Fibroblast of the conjunctiva (primary cell): Measurements from ENCODE around the gene HEBP1.
"Not testable (repeated sequence)": the region's sequence is repeated elsewhere in the genome, so short reads cannot be mapped to it uniquely, and the experiment has no call there.

ENCODE experiments used
- DNase-seq: peaks from one replicate; pipeline ENCODE4 v3.0.0-alpha.2; 2010; ENCODE audit warnings: low read depth

Gene HEBP1, protein sequence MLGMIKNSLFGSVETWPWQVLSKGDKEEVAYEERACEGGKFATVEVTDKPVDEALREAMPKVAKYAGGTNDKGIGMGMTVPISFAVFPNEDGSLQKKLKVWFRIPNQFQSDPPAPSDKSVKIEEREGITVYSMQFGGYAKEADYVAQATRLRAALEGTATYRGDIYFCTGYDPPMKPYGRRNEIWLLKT

DNA sequence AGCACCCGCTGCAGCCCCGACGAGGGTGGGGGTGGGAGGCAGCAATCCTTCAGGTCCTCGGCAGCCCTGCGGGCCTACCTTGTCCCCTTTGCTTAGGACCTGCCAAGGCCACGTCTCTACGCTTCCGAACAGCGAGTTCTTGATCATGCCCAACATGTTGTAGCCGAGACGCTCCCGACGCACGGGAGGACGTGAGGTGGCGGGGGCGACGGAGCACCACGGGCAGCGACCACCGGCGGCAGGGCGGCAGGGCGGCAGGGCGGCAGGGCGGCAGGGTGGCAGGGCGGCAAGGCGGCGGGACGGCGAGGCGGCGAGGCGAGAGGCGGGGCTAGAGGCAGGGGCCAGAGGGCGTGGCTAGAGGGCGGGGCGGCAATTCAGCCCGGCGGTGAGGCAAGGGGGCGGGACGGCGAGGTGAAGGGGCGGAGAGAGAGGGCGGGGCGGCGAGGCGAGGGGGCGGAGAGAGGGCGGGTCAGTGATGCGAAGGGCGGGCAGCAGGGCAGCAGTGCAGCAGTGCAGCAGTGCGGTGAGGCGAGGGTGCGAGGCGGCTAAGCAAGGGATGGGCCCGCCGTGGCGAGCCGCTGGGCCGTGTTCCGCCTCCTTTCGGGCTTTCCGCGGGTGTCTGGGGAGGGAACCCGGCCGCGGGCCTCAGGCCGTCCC is at the start of gene HEBP1:
Gene HEBP1 (minus strand): TSS at position 307 of the 657 bp plus-strand sequence. CDS start 151 bp downstream, at position 156.
- DNase-seq: peak; percentile 87

DNA sequence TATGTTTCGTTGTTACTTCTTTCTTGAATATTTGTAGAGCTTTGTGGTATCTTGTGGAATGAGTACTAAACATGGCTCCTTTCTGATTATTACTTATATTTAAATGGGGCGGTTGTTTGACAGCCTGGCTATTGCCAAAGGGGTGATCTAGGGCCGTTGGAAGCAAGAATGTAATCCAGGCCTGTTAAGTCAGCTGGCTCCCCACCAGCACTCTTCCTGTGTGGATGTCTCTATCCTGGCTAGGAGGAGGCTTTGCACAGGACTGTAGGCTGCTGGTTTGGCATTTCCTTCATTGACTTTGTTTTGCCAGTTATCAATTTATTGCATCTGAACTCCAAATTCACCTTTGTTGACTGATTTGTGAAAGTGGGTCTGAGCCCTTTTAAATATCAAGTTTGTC is 49.8 kb upstream of the HEBP1 start:
- no peak for DNase-seq

DNA sequence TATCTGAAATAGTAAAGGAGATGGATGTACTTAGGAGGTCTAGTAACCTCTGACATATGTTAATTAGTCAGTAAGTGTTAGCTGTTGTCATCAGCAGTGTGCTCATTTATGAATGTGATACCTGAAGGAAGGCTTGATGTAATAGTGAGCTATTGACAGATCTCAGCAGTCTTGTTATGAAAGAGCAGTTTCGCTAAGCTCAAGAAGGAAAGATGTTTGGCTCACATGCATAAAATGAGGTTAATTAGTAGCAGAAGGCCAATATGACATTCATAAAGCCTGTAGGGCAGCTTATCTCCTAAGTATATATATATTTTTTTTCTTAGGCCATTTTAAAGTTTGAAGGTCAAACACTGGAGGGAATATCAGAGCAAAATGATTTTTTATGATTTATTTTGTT is 46.9 kb upstream of the HEBP1 start:
- no peak for DNase-seq

DNA sequence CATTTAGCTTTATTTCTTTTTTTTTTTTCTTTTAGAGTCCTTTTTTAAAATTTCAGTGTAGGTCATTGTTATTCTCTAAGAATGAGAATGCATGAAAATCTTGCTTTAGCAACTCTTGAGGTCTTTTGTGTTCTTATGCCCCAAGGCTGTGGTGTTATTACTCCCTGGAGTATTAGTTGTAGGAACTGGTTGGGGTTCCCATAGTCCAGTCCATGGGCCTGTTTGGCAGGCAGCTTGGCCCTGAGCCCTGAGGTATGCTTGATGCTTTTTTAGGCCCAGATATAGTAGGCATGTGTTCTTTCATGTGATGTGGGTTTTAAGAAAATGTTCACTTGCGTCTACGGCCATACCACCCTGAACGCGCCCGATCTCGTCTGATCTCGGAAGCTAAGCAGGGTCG is 45.8 kb upstream of the HEBP1 start:
- DNase-seq: no peak

DNA sequence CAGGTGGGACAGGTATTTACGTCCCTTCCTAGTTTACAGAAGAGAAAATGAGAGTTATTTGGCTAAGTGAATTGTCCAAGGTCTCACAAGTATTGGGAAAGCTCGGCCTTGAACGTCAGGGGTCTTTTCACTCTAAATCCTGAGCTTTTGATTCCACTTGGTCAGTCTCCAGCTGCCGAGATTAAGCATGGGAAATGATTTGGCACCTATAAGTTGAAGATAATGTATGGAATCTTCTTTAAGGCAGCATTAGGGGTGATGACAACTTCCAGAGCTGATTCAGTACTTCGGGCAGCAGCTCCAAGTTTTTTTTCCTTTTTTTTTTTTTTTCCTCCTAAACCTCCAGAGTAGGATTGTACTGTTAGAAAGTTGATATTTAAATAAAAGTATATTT is 44.8 kb upstream of the HEBP1 start:
- no peak for DNase-seq

DNA sequence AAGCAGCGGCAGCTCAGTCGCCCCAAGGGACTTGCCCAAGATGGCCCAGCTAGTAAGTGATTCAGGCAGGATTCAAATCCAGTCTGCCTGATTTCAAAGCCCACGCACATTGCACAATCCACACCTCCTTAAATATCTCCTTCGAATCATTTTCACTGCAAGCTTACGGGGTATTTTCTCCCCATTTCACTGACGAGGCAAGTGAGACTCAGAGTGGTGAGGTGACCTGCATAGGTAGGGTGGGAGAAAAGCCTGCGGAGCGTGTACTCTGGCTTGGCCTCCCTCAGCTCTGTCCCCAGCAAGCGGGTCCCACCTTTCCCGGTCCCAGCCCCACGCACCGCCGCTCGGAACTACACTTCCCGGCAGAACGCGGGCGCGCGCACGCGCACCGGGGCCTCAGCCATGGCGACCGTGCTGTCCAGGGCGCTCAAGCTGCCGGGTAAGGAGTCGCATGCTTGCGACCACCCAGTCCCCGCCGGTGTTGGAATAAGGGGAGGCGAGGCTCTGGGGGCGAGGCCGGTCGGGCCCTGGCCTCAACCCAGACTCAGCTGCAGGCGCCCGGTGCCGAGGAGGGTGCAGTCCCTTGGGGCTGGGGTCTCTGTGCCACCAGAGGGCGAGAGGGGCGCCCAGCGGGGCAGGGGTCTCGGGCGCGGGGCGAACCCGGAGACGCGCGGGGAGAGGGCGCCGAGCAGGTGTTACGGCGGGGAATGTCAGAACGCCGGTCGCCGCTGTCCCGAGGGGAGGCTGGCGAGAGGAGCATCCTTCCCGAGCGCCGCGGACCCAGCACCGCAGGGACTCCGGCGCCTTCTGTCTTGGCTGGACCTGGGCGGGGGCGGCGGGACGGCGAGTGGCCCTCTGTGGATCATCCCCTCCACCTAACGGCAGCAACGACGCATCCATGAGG is 44.2 kb upstream of the HEBP1 start, which contains the start of gene FAM234B:
Gene FAM234B (plus strand): TSS at position 380 of the 904 bp plus-strand sequence. CDS start 23 bp downstream, at position 403.
- no peak for DNase-seq

DNA sequence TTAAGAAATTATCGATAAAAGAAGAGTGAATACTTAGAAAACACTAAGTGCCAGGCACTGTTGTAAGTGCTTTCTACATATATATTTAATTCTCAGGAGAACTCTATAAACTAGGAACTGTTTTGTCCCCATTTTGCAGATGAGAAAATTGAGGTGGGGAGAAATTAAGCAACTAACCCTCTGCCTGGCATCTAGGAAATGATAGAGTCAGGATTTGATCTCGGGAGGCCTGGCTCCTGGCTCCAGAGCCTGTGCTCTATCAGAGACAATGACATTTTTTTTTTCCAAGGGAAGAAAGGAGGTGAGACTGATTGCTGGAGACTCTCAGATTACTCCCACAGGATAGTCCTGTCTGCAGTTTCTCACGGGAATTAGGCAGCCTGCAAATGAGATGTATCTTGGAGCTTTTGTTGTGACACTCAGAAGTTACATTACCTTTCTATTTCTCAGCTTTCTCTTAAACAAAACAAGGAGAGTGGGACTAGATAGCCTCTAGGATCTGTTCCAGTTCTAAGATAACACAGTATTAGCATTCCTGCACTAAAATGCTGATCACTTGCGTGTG is 42.7 kb upstream of the HEBP1 start:
- DNase-seq: no peak

DNA sequence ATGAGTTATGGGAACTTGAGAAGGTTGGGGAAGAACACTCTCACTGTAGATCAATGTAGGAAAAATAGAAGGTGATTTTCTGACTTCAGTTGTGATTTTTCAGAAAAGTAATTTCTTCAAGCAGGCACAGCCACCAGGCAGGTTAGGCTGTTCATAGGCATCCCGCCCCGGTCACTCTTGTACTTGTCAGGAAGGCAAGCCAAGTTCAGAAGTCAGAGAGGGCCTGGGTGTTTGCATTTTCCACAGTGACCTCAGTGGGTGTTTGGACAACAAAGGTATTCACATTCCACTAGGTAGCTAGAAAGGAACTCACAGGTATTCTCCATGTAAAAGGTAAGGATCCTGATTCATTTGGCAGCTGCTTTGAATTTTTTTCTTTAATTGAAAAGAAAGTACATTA is 41.2 kb upstream of the HEBP1 start:
- DNase-seq: no peak

DNA sequence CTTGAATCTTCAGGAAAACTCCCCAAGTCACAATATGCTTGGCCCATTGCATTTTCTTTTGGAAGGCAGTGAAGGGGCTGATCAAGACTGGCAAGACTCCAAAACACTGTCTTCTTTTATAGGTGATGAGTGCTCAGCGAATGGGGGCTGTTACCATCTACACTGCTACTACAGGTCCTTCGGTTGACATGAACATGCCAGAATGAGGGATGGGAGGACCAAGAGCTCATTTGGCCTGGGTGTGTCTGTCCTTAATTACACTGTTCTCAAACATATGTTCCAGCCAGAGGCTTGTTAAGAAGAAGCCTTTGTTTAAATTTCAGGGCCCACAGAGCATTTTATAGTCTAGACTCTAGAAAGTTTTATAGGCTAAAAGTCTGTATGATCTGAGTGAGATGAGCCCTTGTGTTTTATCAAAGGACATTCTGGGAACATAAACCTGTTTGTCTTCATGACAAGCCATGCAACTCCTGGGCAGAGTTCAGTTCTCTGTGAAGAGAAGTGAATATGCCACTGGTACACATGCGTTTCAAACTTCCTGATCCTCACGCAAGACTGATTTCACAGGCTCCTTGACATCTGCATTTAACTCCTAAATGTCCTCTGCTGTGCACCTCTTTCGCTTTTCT is 39.4 kb upstream of the HEBP1 start:
- DNase-seq: no peak

DNA sequence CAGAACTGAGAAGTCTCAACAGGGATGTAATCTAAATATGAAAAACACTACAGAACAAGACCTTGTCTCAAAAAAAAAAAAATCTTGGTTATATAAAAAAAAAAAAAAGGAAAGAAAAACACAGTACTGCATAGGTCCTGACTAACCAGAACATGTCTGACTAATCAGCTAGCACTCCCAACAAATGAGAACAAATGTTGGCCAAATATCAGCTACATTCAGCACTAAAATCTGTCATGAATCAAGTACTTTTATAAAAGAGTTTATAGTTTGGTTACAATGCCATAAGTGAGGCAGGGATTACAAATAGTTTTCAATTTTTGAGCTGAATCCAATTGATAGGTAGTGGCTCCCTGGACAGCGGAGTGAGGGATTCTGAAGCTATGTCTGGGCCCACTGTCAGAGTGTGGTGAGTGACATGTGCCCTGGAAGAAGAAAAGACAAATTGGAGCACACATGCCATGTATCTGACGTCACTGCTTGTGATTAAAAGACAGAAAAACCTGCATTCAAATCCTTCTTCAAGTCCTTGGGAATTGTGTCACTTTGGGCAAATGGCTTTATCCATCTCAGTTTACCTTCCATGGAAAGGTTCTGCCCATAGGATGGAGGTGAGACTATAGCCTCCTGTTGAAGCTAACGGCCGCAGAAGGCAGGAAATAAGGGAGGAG is 38.6 kb upstream of the HEBP1 start:
- DNase-seq: peak; percentile 60

DNA sequence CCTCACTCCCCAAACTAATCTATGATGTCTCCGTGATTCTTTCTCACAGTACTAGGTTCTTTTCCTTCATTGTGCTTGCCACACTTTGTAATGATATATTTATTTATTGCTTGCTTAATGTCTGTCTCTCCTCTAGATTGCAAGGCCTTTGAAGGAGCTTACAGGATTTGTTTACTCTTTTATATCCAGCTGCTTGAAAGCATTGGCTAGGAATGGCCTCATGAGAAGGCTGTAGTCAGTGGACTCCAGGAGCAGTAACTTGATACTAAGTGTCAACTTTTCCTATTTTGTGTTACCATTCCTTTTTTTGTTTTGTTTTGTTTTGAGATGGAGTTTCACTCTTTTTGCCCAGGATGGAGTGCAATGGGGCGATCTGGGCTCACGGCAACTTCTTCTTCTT is 36.8 kb upstream of the HEBP1 start:
- DNase-seq: no peak

DNA sequence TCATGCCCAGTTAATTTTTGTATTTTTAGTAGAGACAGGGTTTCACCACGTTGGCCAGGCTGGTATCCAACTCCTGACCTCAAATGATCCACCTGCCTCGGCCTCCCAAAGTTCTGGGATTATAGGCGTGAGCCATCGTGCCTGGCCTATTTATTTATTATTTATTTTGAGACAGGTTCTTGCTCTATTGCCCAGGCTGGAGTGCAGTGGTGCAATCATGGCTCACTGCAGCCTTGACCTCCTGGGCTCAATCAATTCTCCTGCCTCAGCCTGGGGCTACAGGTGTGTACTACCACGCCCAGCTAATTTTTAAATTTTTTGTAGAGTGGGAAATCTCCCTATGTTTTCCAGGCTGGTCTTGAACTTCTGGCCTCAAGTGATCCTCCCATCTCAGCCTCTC is 35.3 kb upstream of the HEBP1 start:
- not testable (repeated sequence) for DNase-seq

DNA sequence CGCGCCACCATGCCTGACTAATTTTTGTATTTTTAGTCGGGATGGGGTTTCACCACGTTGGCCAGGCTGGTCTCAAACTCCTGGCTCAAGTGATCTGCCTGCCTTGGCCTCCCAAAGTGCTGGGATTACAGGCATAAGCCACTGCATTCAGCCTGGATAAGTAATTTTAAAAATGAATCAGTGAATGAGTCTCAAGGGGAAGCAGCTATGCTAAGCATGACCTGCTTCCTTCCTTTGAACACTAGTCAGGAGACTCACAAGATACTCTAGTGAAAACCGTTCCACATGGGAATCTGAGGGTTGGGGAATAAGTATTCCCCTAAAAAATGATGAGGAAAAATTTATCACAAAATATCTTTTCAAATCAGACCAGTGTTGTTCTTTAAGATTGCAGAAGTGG is 33.4 kb upstream of the HEBP1 start:
- DNase-seq: no peak

DNA sequence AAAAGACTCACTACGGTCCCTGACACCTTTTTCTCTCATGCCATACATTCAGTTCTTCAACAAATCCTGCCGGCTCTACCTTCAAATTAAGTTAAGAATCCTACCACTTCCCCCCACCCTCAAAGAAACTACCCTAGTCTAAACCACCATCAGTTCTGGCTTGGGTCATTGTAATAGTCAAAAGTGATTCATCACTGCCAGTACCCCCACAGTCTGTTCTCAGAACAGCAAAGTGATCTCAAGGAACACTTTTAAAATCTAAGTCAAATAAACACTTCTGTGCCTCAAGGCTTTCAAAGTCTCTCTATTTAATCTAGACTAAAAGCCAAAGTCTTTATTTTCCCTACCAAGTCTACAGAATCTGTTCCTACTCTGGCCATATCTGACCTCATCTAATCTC is 32.1 kb upstream of the HEBP1 start:
- no peak for DNase-seq

DNA sequence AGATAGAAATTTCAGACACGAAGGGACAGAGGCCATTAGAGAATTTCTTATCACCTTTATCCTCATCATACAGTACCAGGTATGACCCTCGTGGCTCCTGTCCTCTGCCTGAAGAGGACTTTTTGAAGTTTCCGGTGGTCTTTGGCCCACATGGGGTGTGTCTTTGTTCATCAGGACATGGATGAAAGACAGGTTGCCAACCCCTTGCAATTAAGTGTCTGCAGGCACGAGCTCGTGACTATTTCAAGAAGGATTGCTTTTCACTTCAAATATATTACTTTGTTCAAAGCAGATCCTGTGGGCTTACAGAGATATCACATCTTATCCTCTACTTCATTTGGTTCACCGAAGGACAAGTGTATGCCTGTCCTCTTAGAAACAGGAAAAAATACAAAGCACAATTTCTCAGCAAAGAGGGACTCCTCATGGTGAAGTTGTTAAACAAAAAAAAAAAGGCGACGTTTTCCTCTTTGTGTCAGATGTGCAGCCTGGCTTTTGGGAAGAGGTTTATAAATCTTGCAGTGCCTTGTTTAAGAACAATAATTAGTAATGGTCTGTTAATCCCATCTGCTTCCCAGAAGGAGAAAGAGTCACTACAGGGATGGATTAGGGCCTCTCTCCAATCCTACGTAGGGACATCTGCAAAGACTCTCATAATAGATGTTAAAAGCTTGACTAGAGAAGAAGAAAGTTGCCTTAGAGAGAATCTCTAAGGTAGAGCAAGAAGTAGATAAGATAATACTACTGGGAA is 30.7 kb upstream of the HEBP1 start:
- DNase-seq: no peak

DNA sequence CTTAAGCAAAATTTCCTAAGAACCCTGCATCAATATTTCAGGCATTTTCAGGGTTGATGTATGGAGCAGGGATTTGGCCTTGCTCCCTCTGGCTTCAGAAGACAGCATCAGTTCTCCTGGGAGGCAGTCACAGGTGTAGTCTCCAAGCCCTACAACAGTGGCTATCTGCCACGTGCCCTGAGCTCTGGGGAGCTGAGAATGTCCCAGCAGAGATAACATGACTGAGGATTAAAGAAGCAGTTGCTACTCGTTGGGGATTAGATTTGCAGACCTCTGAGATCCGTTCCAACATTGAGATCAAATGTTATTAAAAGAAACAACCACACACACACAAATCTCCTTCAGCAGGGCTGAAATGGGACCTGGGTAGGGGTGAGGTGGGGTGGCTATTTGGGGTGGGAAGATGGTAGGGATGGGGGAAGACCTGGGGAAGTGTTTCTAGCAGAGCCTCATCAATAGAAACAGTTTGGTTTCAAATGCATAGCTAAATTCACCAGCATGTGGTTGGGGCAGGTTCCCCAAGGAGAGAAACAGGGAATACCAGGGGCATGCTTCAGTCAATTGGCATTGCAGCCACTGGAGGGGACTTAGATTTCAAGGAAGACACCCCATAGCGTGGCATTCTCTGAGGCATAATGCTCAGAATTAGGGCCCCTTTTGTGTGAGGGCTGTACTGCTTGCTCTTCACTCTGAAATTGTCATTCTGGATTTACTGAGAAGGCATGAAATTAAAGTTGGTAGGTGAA is 28.9 kb upstream of the HEBP1 start:
- DNase-seq: no peak

DNA sequence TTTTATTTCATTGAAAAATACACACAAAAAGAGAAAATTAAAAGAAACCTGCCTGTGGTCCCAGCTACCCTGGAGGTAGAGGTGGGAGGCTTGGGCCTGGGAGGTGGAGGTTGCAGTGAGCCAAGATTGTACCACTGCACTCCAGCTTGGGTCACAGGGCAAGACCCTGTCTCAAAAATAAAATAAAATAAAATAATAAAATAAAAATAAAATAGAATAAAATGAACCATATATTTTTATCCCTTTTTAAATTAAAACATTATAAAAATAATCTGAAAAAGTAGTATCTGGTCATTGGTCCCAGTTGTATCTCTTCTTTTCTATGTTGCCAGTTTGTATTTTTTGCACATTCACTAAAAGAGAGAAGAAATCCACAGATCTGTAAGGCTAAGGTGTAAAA is 27.4 kb upstream of the HEBP1 start:
- DNase-seq: no peak

DNA sequence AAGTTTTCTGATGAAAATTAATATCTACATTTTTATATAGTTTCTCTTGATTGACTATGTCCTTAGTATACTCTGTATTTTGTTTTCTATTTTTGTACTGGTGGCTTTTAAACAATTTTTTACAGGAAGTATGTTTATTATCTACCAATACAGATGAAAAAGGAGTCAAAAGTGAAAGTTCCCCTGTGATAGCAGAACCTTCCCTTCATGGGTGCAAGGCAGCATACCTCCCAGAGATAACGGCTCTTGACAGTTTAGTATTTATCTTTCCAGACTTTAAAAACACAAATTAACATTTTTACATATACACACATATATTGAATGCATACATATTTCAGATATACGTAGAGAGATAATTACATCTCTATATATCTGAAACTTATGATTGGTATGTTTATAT is 27.0 kb upstream of the HEBP1 start:
- DNase-seq: no peak

DNA sequence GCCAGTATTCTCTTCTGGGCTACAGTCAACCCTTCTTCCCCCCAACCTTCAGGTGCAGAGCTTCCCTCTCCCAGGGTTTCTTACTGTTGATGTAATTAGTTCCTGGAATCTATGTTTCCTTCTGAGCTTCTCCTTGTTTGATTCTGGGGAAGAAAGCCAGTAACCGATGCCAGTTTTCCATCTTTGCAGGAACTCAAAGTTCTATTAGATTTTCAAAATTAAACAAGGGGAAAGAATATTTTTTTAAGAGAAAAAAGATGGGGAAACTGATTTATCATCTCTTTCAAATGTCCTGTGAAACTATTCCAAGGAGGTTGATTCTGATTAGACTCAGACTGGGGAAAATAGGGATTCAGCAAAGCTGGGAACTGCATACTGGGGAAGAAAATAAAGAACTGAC is 26.2 kb upstream of the HEBP1 start:
- DNase-seq: no peak

DNA sequence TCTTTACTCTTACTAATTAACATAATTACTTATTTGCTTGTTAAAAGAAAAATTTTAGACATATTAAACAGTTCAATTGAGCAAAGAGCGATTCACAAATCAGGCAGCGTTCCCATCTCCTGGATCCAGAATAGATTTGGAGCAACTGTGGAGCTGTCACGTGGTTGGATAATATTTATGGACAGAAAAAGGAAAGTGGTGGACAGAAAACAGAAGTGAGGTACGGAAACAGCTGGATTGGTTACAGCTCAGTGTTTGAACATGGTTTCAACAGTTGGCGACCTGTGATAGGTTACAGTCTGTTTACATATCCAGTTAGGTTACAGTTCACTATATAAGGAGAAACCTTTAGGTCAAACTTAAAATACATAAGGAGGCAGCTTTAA is 24.5 kb upstream of the HEBP1 start:
- no peak for DNase-seq
